ENCODE results near the gene MT1G.

MT1G gene

GRCh38 chr16:56620339-56620897 lies 47.4 kb downstream of the MT1G start:
- H3K27ac Mint-ChIP-seq = no peak overlapping the region
- H3K4me3 Mint-ChIP-seq = no peak overlapping the region
- H3K36me3 Mint-ChIP-seq (ENCODE audit: low read depth) = no peaks in the 10 kb centered on the region
- no peaks in the 10 kb centered on the region for H3K9me3 Mint-ChIP-seq
- intact Hi-C loops (cut with micrococcal nuclease) = no loop called here
- H3K27me3 Mint-ChIP-seq = peaks cover 78% of the 10 kb centered on the region
- peaks cover 26% of the 10 kb centered on the region for H3K4me1 Mint-ChIP-seq (ENCODE audit: low read depth)

GRCh38 chr16:56618138-56618537 lies 49.7 kb downstream of the MT1G start:
- intact Hi-C loops (cut with micrococcal nuclease) = no loop called here
- H3K9me3 Mint-ChIP-seq = no peaks in the 10 kb centered on the region
- no peak overlapping the region for H3K27ac Mint-ChIP-seq
- no peak overlapping the region for H3K4me3 Mint-ChIP-seq
- peaks cover 70% of the 10 kb centered on the region for H3K27me3 Mint-ChIP-seq
- peaks cover 16% of the 10 kb centered on the region for H3K4me1 Mint-ChIP-seq (ENCODE audit: low read depth)
- no peaks in the 10 kb centered on the region for H3K36me3 Mint-ChIP-seq (ENCODE audit: low read depth)

- peaks cover 64% of the 10 kb centered on the region for H3K27me3 Mint-ChIP-seq
- H3K4me1 Mint-ChIP-seq (ENCODE audit: low read depth) = peaks cover 16% of the 10 kb centered on the region
- intact Hi-C loops (cut with micrococcal nuclease) = no loop called here
- no peaks in the 10 kb centered on the region for H3K9me3 Mint-ChIP-seq
- H3K36me3 Mint-ChIP-seq (ENCODE audit: low read depth) = no peaks in the 10 kb centered on the region
- H3K4me3 Mint-ChIP-seq = peak overlapping the region; percentile 70
- H3K27ac Mint-ChIP-seq = peak overlapping the region; percentile 20
Measured at GRCh38 chr16:56617212-56618085, 50.4 kb downstream of the MT1G start.

All from dendritic cell treated with granulocyte-macrophage colony-stimulating factor and Interleukin-4, amounts not matched to agents 40 ng/mL and 50 ng/mL, for 4 days (primary cell).